HL-60 (cell line): Measurements from ENCODE around the gene SLC12A7.

Experiments used
- DNase-seq, 2 experiments: peaks; one replicate each; pipeline ENCODE4 v3.0.0-alpha.2; 2010 to 2020; ENCODE audit warnings: low read depth in 1 of 2, low spot score in 1 of 2
- H3K27ac ChIP-seq: fragments of 250-450 bp; sonication (Bioruptor Pico); replicated peaks from 2 replicates; pipeline ENCODE4 v1.5.1; 2020; ENCODE audit warnings: mild to moderate bottlenecking, moderate library complexity
- H3K27me3 ChIP-seq: fragments of 250-450 bp; sonication (Bioruptor Pico); 2 replicates; pipeline ENCODE4 v1.5.1; 2021; ENCODE audit warnings: mild to moderate bottlenecking, moderate library complexity; ENCODE audit not compliant: insufficient read depth, poor library complexity, severe bottlenecking
- H3K4me3 ChIP-seq: replicated peaks from 2 replicates; pipeline ENCODE4 v1.5.1; 2011; ENCODE audit warnings: mild to moderate bottlenecking, control low read depth, low read length; ENCODE audit not compliant: insufficient read depth
- CTCF ChIP-seq: IDR thresholded peaks from one replicate; pipeline ENCODE4 v1.5.1; 2011; ENCODE audit warnings: low read length, control low read depth, inconsistent platforms; ENCODE audit not compliant: insufficient read depth
- GABPA ChIP-seq: IDR thresholded peaks from 2 replicates; pipeline ENCODE4 v1.6.1; 2012; ENCODE audit warnings: low read depth
- POLR2AphosphoS5 ChIP-seq: IDR thresholded peaks from 2 replicates; pipeline ENCODE4 v1.6.1; 2012; ENCODE audit warnings: low read depth
- REST ChIP-seq: IDR thresholded peaks from 2 replicates; pipeline ENCODE4 v1.6.1; 2012; ENCODE audit warnings: low read depth; ENCODE audit not compliant: insufficient replicate concordance
- SPI1 ChIP-seq: IDR thresholded peaks from 2 replicates; pipeline ENCODE4 v1.6.1; 2012; ENCODE audit warnings: low read depth, mild to moderate bottlenecking, borderline replicate concordance

The SLC12A7 gene

GRCh38 chr5:1097381-1097987 is 14.4 kb downstream of the SLC12A7 start:
- DNase-seq: no peak
- no peak overlapping the region for H3K4me3 ChIP-seq
- TF ChIP-seq CTCF (no peak), REST (no peak), POLR2AphosphoS5 (no peak), GABPA (no peak)
- H3K27me3 ChIP-seq: no peaks in the 10 kb centered on the region
- no peak overlapping the region for H3K27ac ChIP-seq

- H3K4me3 ChIP-seq: no peak overlapping the region
- no peaks in the 10 kb centered on the region for H3K27me3 ChIP-seq
- no peak overlapping the region for H3K27ac ChIP-seq
- DNase-seq: no peak
- no peak for TF ChIP-seq POLR2AphosphoS5
- TF ChIP-seq SPI1: no peak
- no peak for TF ChIP-seq REST
- TF ChIP-seq CTCF: no peak
- no peak for TF ChIP-seq GABPA
Measured at GRCh38 chr5:1096838-1097237, 15.0 kb downstream of the SLC12A7 start.

DNA sequence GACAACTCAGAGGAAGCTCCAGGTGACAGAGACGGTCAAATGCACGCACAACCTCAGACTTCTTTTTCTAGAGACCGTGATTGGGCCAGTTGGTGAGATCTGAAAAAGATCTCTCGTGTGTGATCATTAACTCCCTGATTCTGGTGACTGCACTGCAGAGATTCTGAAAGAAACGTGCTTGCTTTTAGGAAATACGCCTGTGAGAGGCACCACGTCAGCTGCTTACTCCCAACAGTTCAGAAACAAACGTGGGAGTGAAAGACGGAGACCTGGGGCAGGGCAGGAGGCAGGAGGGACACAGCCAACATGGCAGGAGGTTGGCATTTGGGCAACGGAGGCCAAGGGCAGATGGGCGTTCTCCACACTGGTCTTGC is 15.9 kb downstream of the SLC12A7 start:
- DNase-seq: no peak
- TF ChIP-seq REST (no peak), GABPA (no peak), CTCF (no peak), SPI1 (no peak), POLR2AphosphoS5 (no peak)

More for the DNA sequence above, 15.9 kb downstream of the SLC12A7 start:
- Histone ChIP-seq H3K4me3 (no peak overlapping the region), H3K27me3 (no peaks in the 10 kb centered on the region), H3K27ac (no peak overlapping the region)
